Measurements from ENCODE around the gene NUP133.

DNA sequence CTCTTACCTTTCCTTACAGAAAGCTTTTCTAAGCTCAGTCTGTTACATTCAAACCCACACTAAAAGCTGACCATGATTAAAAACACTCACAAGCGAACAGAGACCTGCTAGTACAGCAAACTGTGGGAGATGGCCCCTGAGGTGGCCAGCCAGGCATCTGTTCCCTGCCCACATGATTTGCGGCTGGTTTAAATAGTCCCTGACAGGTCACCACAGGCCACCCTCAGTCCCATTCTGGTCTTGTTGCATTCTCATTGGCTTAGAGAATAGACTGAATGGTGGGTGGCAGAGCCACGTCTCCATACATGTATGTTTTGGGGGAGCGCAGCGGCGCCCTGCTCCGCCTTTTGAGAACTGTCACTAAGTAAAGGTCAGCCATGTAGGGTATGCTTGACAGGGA is 71.9 kb downstream of the NUP133 start:
- TF ChIP-seq, protein P1, sequence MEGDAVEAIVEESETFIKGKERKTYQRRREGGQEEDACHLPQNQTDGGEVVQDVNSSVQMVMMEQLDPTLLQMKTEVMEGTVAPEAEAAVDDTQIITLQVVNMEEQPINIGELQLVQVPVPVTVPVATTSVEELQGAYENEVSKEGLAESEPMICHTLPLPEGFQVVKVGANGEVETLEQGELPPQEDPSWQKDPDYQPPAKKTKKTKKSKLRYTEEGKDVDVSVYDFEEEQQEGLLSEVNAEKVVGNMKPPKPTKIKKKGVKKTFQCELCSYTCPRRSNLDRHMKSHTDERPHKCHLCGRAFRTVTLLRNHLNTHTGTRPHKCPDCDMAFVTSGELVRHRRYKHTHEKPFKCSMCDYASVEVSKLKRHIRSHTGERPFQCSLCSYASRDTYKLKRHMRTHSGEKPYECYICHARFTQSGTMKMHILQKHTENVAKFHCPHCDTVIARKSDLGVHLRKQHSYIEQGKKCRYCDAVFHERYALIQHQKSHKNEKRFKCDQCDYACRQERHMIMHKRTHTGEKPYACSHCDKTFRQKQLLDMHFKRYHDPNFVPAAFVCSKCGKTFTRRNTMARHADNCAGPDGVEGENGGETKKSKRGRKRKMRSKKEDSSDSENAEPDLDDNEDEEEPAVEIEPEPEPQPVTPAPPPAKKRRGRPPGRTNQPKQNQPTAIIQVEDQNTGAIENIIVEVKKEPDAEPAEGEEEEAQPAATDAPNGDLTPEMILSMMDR (IDR thresholded peaks at IDR 0.05) = no peak
- TF ChIP-seq POLR2A (IDR thresholded peaks at IDR 0.05) = no peak
